BJ (cell line): ENCODE data around the gene ASIC5. TPM values are rescaled to one million over a fixed set of nuclear protein-coding genes. Genes with fewer than 3 reads are reported as not detected.
A peak's percentile ranks its signal among the peaks of the same experiment; 100 is the strongest.
"Not testable (repeated sequence)": the region's sequence is repeated elsewhere in the genome, so short reads cannot be mapped to it uniquely, and the experiment has no call there.

Experiments used
- CTCF ChIA-PET: fragments of 350-600 bp; formaldehyde crosslinking; extraction: SDS; loops from one replicate; lab custom pipeline; 2021; ENCODE audit warnings: antibody characterized with exemption, inconsistent platforms; lab: Yijun Ruan, JAX
- POLR2A ChIA-PET: fragments of 300-600 bp; sonication (Branson Sonifier 250); formaldehyde crosslinking; extraction: SDS; loops from one replicate; lab custom pipeline; 2021; ENCODE audit warnings: antibody characterized with exemption; lab: Charles Lee
- DNase-seq: peaks from one replicate; pipeline ENCODE4 v3.0.0-alpha.2; 2011; ENCODE audit warnings: low read depth
- H3K27me3 ChIP-seq: 2 replicates; pipeline ENCODE4 v1.6.0; 2011; ENCODE audit warnings: low read length; ENCODE audit not compliant: control insufficient read depth, insufficient read depth
- H3K36me3 ChIP-seq: 2 replicates; pipeline ENCODE4 v1.5.1; 2011; ENCODE audit warnings: low read length; ENCODE audit not compliant: control insufficient read depth, insufficient read depth
- H3K4me3 ChIP-seq: 2 replicates; pipeline ENCODE4 v1.5.1; 2011; ENCODE audit warnings: low read depth, mild to moderate bottlenecking, control low read depth, low read length
- polyA plus RNA-seq: library from polyadenylated mRNA; depleted of rRNA; stranded (reverse); fragments of >200 nt; gene quantifications from 2 replicates; pipeline ENCODE4 v1.2.3, GENCODE V29; 2011
- TF ChIP-seq, protein P1 (sequence below): IDR thresholded peaks from 2 replicates; pipeline ENCODE4 v1.5.1; 2011; ENCODE audit warnings: low read depth, mild to moderate bottlenecking, control low read depth, inconsistent platforms, low read length, moderate library complexity; ENCODE audit not compliant: insufficient read depth

ASIC5 gene
- polyA plus RNA-seq, 1 experiment: not detected

DNA sequence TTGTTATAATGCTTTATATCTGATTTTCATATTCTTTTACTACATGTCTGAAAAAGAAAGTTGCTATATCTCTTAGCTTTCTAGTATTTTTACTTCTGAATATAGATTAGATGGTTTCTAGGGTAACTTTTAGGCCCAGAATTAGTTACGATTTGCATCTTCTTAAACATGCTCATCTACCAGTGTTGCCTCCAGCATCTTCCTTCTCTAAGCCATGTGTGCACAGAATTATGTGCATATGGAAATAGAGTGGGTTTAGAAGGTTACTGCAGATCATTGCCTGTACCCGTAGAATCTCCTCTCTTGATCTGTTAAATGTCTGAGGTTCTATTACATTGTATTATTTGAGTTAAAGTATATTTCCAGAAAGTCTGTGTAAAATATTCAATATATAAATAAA is 34.9 kb upstream of the ASIC5 start:
- H3K4me3 ChIP-seq: no peak overlapping the region
- CTCF ChIA-PET: interaction anchor here (0.6 to 1.5 kb wide), 2 partner anchors 12 to 1734 kb away, joined by 3 read pairs; no protein-coding TSS in a partner anchor
- POLR2A ChIA-PET: interaction anchor here (0.7 kb wide), 1 partner anchor 114 kb away, joined by 3 read pairs; no protein-coding TSS in a partner anchor
- DNase-seq: no peak
- TF ChIP-seq, protein P1, sequence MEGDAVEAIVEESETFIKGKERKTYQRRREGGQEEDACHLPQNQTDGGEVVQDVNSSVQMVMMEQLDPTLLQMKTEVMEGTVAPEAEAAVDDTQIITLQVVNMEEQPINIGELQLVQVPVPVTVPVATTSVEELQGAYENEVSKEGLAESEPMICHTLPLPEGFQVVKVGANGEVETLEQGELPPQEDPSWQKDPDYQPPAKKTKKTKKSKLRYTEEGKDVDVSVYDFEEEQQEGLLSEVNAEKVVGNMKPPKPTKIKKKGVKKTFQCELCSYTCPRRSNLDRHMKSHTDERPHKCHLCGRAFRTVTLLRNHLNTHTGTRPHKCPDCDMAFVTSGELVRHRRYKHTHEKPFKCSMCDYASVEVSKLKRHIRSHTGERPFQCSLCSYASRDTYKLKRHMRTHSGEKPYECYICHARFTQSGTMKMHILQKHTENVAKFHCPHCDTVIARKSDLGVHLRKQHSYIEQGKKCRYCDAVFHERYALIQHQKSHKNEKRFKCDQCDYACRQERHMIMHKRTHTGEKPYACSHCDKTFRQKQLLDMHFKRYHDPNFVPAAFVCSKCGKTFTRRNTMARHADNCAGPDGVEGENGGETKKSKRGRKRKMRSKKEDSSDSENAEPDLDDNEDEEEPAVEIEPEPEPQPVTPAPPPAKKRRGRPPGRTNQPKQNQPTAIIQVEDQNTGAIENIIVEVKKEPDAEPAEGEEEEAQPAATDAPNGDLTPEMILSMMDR: no peak
- H3K27me3 ChIP-seq: no peaks in the 10 kb centered on the region
- H3K36me3 ChIP-seq: no peaks in the 10 kb centered on the region

DNA sequence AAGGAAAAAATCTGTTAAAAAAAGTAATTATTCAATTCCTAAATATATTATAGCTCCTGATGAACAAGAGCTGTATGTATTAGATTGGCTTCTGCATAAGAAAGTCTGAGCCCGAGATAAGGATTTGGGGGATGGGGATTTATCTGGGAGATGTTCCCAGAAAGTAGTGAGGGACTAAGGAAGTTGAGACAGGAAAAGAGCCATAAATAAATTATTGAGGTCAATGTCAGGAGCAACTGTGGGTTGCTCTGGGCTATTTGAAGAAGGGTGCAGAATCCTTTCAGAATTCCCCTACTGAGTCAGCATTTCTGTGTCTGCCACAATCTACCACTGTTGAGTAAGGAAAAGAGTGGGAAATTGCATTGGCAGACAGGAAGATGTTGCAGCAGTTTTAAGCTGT is 34.3 kb upstream of the ASIC5 start:
- CTCF ChIA-PET: interaction anchor here (0.6 kb wide), 1 partner anchor 1382 kb away, joined by 3 read pairs; no protein-coding TSS in a partner anchor
- TF ChIP-seq, protein P1: no peak
- H3K36me3 ChIP-seq: no peaks in the 10 kb centered on the region
- POLR2A ChIA-PET: interaction anchor here (0.7 kb wide), 1 partner anchor 115 kb away, joined by 3 read pairs; no protein-coding TSS in a partner anchor
- H3K27me3 ChIP-seq: no peaks in the 10 kb centered on the region
- DNase-seq: peak; percentile 27
- H3K4me3 ChIP-seq: no peak overlapping the region

GRCh38 chr4:155899891-155900290 is 33.8 kb upstream of the ASIC5 start:
- H3K27me3 ChIP-seq: no peaks in the 10 kb centered on the region
- POLR2A ChIA-PET: no interaction called here
- CTCF ChIA-PET: interaction anchor here (0.6 kb wide), 1 partner anchor 1382 kb away, joined by 3 read pairs; no protein-coding TSS in a partner anchor
- DNase-seq: no peak
- H3K4me3 ChIP-seq: no peak overlapping the region
- no peaks in the 10 kb centered on the region for H3K36me3 ChIP-seq
- TF ChIP-seq, protein P1: no peak

DNA sequence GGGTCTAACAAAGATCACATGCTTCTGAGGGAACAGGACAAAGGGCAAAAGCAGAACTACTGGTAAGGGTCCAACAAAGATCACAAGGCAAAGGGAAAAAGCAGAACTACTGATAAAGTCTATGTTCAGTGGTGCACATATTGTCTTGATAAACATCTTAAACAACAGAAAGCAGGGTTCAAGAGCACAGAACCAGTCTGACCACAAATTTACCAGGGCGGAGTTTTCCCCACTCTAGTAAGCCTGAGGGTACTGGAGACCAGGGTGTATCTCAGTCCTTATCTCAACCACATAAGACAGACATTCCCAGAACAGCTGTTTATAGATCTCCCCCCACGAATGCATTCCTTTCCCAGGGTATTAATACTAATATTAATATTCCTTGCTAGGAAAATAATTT is 32.3 kb upstream of the ASIC5 start:
- H3K36me3 ChIP-seq, CTCF ChIA-PET, H3K27me3 ChIP-seq, H3K4me3 ChIP-seq, DNase-seq, POLR2A ChIA-PET: not testable (repeated sequence)

GRCh38 chr4:155891058-155891457 is 25.0 kb upstream of the ASIC5 start:
- DNase-seq: no peak
- ChIA-PET POLR2A (no interaction called here), CTCF (no interaction called here)
- Histone ChIP-seq H3K4me3 (no peak overlapping the region), H3K36me3 (no peaks in the 10 kb centered on the region), H3K27me3 (no peaks in the 10 kb centered on the region)
- TF ChIP-seq, protein P1: no peak

- ChIA-PET POLR2A (no interaction called here), CTCF (interaction anchor here (1.1 kb wide), 1 partner anchor 12 kb away, joined by 3 read pairs; no protein-coding TSS in a partner anchor)
- no peak overlapping the region for H3K4me3 ChIP-seq
- TF ChIP-seq, protein P1: no peak
- no peak for DNase-seq
- no peaks in the 10 kb centered on the region for H3K27me3 ChIP-seq
- no peaks in the 10 kb centered on the region for H3K36me3 ChIP-seq
These were observed 23.9 kb upstream of the ASIC5 start for GRCh38 chr4:155889946-155890345.
